Measurements from ENCODE around the gene XPR1.

GRCh38 chr1:180909005-180909414, 277.2 kb downstream of the XPR1 start:
- TF ChIP-seq, protein P1, sequence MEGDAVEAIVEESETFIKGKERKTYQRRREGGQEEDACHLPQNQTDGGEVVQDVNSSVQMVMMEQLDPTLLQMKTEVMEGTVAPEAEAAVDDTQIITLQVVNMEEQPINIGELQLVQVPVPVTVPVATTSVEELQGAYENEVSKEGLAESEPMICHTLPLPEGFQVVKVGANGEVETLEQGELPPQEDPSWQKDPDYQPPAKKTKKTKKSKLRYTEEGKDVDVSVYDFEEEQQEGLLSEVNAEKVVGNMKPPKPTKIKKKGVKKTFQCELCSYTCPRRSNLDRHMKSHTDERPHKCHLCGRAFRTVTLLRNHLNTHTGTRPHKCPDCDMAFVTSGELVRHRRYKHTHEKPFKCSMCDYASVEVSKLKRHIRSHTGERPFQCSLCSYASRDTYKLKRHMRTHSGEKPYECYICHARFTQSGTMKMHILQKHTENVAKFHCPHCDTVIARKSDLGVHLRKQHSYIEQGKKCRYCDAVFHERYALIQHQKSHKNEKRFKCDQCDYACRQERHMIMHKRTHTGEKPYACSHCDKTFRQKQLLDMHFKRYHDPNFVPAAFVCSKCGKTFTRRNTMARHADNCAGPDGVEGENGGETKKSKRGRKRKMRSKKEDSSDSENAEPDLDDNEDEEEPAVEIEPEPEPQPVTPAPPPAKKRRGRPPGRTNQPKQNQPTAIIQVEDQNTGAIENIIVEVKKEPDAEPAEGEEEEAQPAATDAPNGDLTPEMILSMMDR (IDR thresholded peaks at IDR 0.05) = no peak
- TF ChIP-seq POLR2A (IDR thresholded peaks at IDR 0.05) (no peak), POLR2AphosphoS5 (IDR thresholded peaks at IDR 0.05) (no peak)
